Activated CD8-positive, alpha-beta memory T cell treated with anti-CD3 and anti-CD28 coated beads, Interleukin-2, amount 10 ng/mL, durations not matched to agents 7 days and 5 days (primary cell): ENCODE data around the gene GPR107. TPM values are rescaled to one million over a fixed set of nuclear protein-coding genes. Genes with fewer than 3 reads are reported as not detected.

Experiments
- ATAC-seq: fragments of 150-1000 bp; cut with Tn5 transposase; one replicate; pipeline ENCODE4 v1.10.0; 2021; ENCODE audit warnings: moderate library complexity
- CTCF ChIA-PET: fragments of 350-600 bp; sonication (Branson Sonifier 250); formaldehyde crosslinking; loops from one replicate; lab custom pipeline; 2021; ENCODE audit warnings: antibody characterized with exemption; lab: Charles Lee
- DNase-seq: peaks from one replicate; pipeline ENCODE4 v3.0.0-alpha.2; 2020
- H3K27ac Mint-ChIP-seq: one replicate; pipeline ENCODE4 v1.8.0; 2021; ENCODE audit warnings: mild to moderate bottlenecking, mixed read lengths
- H3K27me3 Mint-ChIP-seq: one replicate; pipeline ENCODE4 v1.8.0; 2021; ENCODE audit warnings: mixed read lengths
- H3K36me3 Mint-ChIP-seq: one replicate; pipeline ENCODE4 v1.8.0; 2021; ENCODE audit warnings: mild to moderate bottlenecking, mixed read lengths
- H3K4me1 Mint-ChIP-seq: one replicate; pipeline ENCODE4 v1.8.0; 2021; ENCODE audit warnings: mixed read lengths
- H3K4me3 Mint-ChIP-seq: one replicate; pipeline ENCODE4 v1.8.0; 2021; ENCODE audit warnings: mild to moderate bottlenecking, moderate library complexity, mixed read lengths
- H3K9me3 Mint-ChIP-seq: one replicate; pipeline ENCODE4 v1.8.0; 2022; ENCODE audit warnings: low read depth, mixed read lengths
- total RNA-seq, 2 experiments: library from RNA; stranded (reverse); gene quantifications; one replicate each; pipeline ENCODE4 v1.2.3, GENCODE V29; 2021

GPR107 gene
- total RNA-seq, 2 experiments from 2014 or later = 24.6 to 25.6 TPM

- H3K9me3 Mint-ChIP-seq = no peaks in the 10 kb centered on the region
- H3K27me3 Mint-ChIP-seq = no peaks in the 10 kb centered on the region
- H3K4me3 Mint-ChIP-seq = no peak overlapping the region
- DNase-seq (no peak), ATAC-seq (no peak)
- H3K4me1 Mint-ChIP-seq = peaks cover 10% of the 10 kb centered on the region
- H3K27ac Mint-ChIP-seq = no peak overlapping the region
- peaks cover 40% of the 10 kb centered on the region for H3K36me3 Mint-ChIP-seq
- CTCF ChIA-PET = interaction anchor here (0.9 to 1.0 kb wide), 2 partner anchors 25 to 133 kb away, joined by 3 to 4 read pairs; partner anchors contain the start of gene GPR107
These were observed 24.8 kb downstream of the GPR107 start for GRCh38 chr9:130078547-130078946.

GRCh38 chr9:130084337-130084736 is 30.6 kb downstream of the GPR107 start:
- no peaks in the 10 kb centered on the region for H3K9me3 Mint-ChIP-seq
- H3K27ac Mint-ChIP-seq = no peak overlapping the region
- peaks cover 31% of the 10 kb centered on the region for H3K36me3 Mint-ChIP-seq
- no peak for ATAC-seq
- CTCF ChIA-PET = no interaction called here
- no peak for DNase-seq
- no peak overlapping the region for H3K4me3 Mint-ChIP-seq
- H3K4me1 Mint-ChIP-seq = no peaks in the 10 kb centered on the region
- no peaks in the 10 kb centered on the region for H3K27me3 Mint-ChIP-seq

- no peaks in the 10 kb centered on the region for H3K9me3 Mint-ChIP-seq
- peaks cover 5% of the 10 kb centered on the region for H3K4me1 Mint-ChIP-seq
- no peak for DNase-seq
- ATAC-seq = no peak
- H3K27ac Mint-ChIP-seq = no peak overlapping the region
- CTCF ChIA-PET = interaction anchor here (0.9 to 1.1 kb wide), 2 partner anchors 19 to 203 kb away, joined by 3 read pairs; no protein-coding TSS in a partner anchor
- peaks cover 36% of the 10 kb centered on the region for H3K36me3 Mint-ChIP-seq
- H3K27me3 Mint-ChIP-seq = no peaks in the 10 kb centered on the region
- H3K4me3 Mint-ChIP-seq = no peak overlapping the region
These were observed 34.3 kb downstream of the GPR107 start for GRCh38 chr9:130088051-130088450.

- DNase-seq (no peak), ATAC-seq (no peak)
- Mint-ChIP-seq H3K27ac (no peak overlapping the region), H3K4me3 (no peak overlapping the region), H3K36me3 (peaks cover 39% of the 10 kb centered on the region), H3K27me3 (no peaks in the 10 kb centered on the region), H3K9me3 (no peaks in the 10 kb centered on the region), H3K4me1 (peaks cover 5% of the 10 kb centered on the region)
- CTCF ChIA-PET = no interaction called here
These were observed 35.4 kb downstream of the GPR107 start for GRCh38 chr9:130089141-130089540.

GRCh38 chr9:130090915-130091314 is 37.2 kb downstream of the GPR107 start:
- no peaks in the 10 kb centered on the region for H3K9me3 Mint-ChIP-seq
- H3K36me3 Mint-ChIP-seq = peaks cover 50% of the 10 kb centered on the region
- CTCF ChIA-PET = no interaction called here
- H3K27me3 Mint-ChIP-seq = no peaks in the 10 kb centered on the region
- no peak for ATAC-seq
- peaks cover 13% of the 10 kb centered on the region for H3K4me1 Mint-ChIP-seq
- H3K4me3 Mint-ChIP-seq = no peak overlapping the region
- no peak for DNase-seq
- H3K27ac Mint-ChIP-seq = no peak overlapping the region

- Mint-ChIP-seq H3K4me3 (no peak overlapping the region), H3K27me3 (no peaks in the 10 kb centered on the region), H3K27ac (no peak overlapping the region), H3K36me3 (peaks cover 55% of the 10 kb centered on the region), H3K4me1 (peaks cover 19% of the 10 kb centered on the region), H3K9me3 (no peaks in the 10 kb centered on the region)
- DNase-seq (no peak), ATAC-seq (no peak)
- CTCF ChIA-PET = no interaction called here
These were observed 39.2 kb downstream of the GPR107 start for GRCh38 chr9:130092910-130093309.

- peak; percentile 27 for ATAC-seq
- H3K4me1 Mint-ChIP-seq = peaks cover 25% of the 10 kb centered on the region
- CTCF ChIA-PET = interaction anchor here (1.4 kb wide), 1 partner anchor 11 kb away, joined by 3 read pairs; no protein-coding TSS in a partner anchor
- DNase-seq = no peak
- peak overlapping the region; percentile 62 for H3K27ac Mint-ChIP-seq
- peaks cover 62% of the 10 kb centered on the region for H3K36me3 Mint-ChIP-seq
- no peak overlapping the region for H3K4me3 Mint-ChIP-seq
- no peaks in the 10 kb centered on the region for H3K9me3 Mint-ChIP-seq
- no peaks in the 10 kb centered on the region for H3K27me3 Mint-ChIP-seq
These were observed 42.2 kb downstream of the GPR107 start for GRCh38 chr9:130095872-130096271.

- peaks cover 46% of the 10 kb centered on the region for H3K36me3 Mint-ChIP-seq
- H3K27ac Mint-ChIP-seq = no peak overlapping the region
- H3K27me3 Mint-ChIP-seq = no peaks in the 10 kb centered on the region
- DNase-seq (no peak), ATAC-seq (no peak)
- CTCF ChIA-PET = interaction anchor here (1.0 to 2.4 kb wide), 5 partner anchors 25 to 257 kb away, joined by 4 to 6 read pairs (median 5); no protein-coding TSS in a partner anchor
- H3K4me3 Mint-ChIP-seq = no peak overlapping the region
- H3K9me3 Mint-ChIP-seq = no peaks in the 10 kb centered on the region
- H3K4me1 Mint-ChIP-seq = peaks cover 16% of the 10 kb centered on the region
These were observed 47.0 kb downstream of the GPR107 start for GRCh38 chr9:130100681-130101080.

GRCh38 chr9:130101915-130102314 is 48.2 kb downstream of the GPR107 start:
- H3K4me1 Mint-ChIP-seq = peaks cover 12% of the 10 kb centered on the region
- ATAC-seq = no peak
- peaks cover 43% of the 10 kb centered on the region for H3K36me3 Mint-ChIP-seq
- CTCF ChIA-PET = interaction anchor here (0.6 to 2.4 kb wide), 4 partner anchors 139 to 216 kb away, joined by 3 to 6 read pairs (median 5); no protein-coding TSS in a partner anchor
- no peaks in the 10 kb centered on the region for H3K9me3 Mint-ChIP-seq
- no peak overlapping the region for H3K27ac Mint-ChIP-seq
- no peak overlapping the region for H3K4me3 Mint-ChIP-seq
- no peak for DNase-seq
- H3K27me3 Mint-ChIP-seq = no peaks in the 10 kb centered on the region

GRCh38 chr9:130104491-130105193 is 50.9 kb downstream of the GPR107 start:
- no peak for DNase-seq
- Mint-ChIP-seq H3K27ac (no peak overlapping the region), H3K4me3 (no peak overlapping the region), H3K9me3 (no peaks in the 10 kb centered on the region), H3K4me1 (peaks cover 23% of the 10 kb centered on the region), H3K27me3 (no peaks in the 10 kb centered on the region), H3K36me3 (peaks cover 35% of the 10 kb centered on the region)
- ATAC-seq = no peak
- CTCF ChIA-PET = interaction anchor here (1.0 to 12.7 kb wide), 4 partner anchors 12 to 367 kb away, joined by 3 to 197 read pairs (median 11); no protein-coding TSS in a partner anchor

GRCh38 chr9:130106860-130107233 is 53.1 kb downstream of the GPR107 start:
- H3K4me3 Mint-ChIP-seq = no peak overlapping the region
- H3K4me1 Mint-ChIP-seq = peaks cover 38% of the 10 kb centered on the region
- ATAC-seq = peak; percentile 29

GRCh38 chr9:130107234-130107861 is 53.6 kb downstream of the GPR107 start:
- no peak overlapping the region for H3K4me3 Mint-ChIP-seq
- no peaks in the 10 kb centered on the region for H3K27me3 Mint-ChIP-seq
- H3K9me3 Mint-ChIP-seq = no peaks in the 10 kb centered on the region
- peak overlapping the region; percentile 80 for H3K27ac Mint-ChIP-seq
- peak; percentile 82 for ATAC-seq
- H3K4me1 Mint-ChIP-seq = peaks cover 43% of the 10 kb centered on the region
- CTCF ChIA-PET = interaction anchor here (0.6 to 12.7 kb wide), 32 partner anchors 9 to 381 kb away, joined by 3 to 197 read pairs (median 5); no protein-coding TSS in a partner anchor
- peaks cover 26% of the 10 kb centered on the region for H3K36me3 Mint-ChIP-seq
- peak; percentile 89 for DNase-seq

More at GRCh38 chr9:130106860-130107233, 53.1 kb downstream of the GPR107 start:
- H3K9me3 Mint-ChIP-seq = no peaks in the 10 kb centered on the region
- CTCF ChIA-PET = interaction anchor here (0.6 to 12.7 kb wide), 25 partner anchors 9 to 362 kb away, joined by 3 to 197 read pairs (median 6); no protein-coding TSS in a partner anchor
- H3K27me3 Mint-ChIP-seq = no peaks in the 10 kb centered on the region
- no peak for DNase-seq
- peak overlapping the region; percentile 80 for H3K27ac Mint-ChIP-seq
- H3K36me3 Mint-ChIP-seq = peaks cover 26% of the 10 kb centered on the region

GRCh38 chr9:130107955-130108354 is 54.2 kb downstream of the GPR107 start:
- peak; percentile 6 for ATAC-seq
- no peak for DNase-seq
- H3K27me3 Mint-ChIP-seq = no peaks in the 10 kb centered on the region
- H3K9me3 Mint-ChIP-seq = no peaks in the 10 kb centered on the region
- CTCF ChIA-PET = interaction anchor here (0.7 to 12.7 kb wide), 26 partner anchors 9 to 575 kb away, joined by 3 to 197 read pairs (median 6); no protein-coding TSS in a partner anchor
- H3K27ac Mint-ChIP-seq = peak overlapping the region; percentile 80
- peaks cover 26% of the 10 kb centered on the region for H3K36me3 Mint-ChIP-seq
- peaks cover 44% of the 10 kb centered on the region for H3K4me1 Mint-ChIP-seq
- H3K4me3 Mint-ChIP-seq = no peak overlapping the region
